ENCODE data around the gene INPP4B.

Gene INPP4B

DNA sequence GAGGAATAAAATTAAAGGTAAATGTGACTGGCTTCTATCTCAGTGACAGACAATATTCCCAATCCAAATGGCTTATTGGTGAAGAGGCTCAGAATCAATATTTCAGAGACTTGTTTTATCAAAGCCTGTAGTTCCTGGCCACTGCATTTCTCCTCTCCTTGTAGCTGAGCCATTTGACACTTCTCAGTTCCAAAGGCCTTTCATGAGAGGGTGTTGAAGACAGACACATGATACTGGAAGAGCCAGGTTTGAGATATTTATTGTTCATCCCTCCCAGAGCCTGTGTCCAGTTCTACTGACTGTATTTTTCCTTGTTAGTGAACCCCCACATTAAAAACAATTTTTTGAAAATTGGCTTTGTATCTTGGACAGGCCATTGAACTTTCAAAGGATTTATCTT, 12.9 kb upstream of the INPP4B start:
- TF ChIP-seq Cebpa-rat (IDR thresholded peaks at IDR 0.05) = no peak
- Histone ChIP-seq H3K9ac (no peak overlapping the region), H3K4me1 (no peaks in the 10 kb centered on the region), H3K36me3 (no peaks in the 10 kb centered on the region), H3K27ac (no peak overlapping the region), H3K27me3 (no peaks in the 10 kb centered on the region), H3K4me2 (no peak overlapping the region), H3K4me3 (no peak overlapping the region), H3K9me3 (no peaks in the 10 kb centered on the region), H4K20me1 (no peaks in the 10 kb centered on the region)

DNA sequence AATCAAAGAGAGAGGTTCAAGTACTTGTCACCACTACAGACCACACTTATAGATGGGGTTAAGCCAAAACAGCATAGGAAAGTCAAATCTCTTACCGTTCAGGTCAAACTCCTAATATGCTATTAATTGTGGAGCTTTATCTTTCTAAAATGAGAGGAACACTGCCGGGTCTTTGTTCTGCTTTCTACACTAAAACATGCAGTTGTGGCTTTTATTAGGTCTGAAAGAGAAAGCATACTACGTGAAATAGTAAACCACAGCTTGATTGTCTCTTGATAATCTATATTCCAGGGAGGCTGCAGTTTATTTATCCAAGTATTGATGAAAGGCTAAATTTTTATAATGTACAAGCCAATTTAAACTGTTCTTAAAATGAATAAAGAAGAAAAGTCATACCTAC, 12.3 kb upstream of the INPP4B start:
- no peak overlapping the region for H3K27ac ChIP-seq
- no peak overlapping the region for H3K4me2 ChIP-seq
- no peaks in the 10 kb centered on the region for H3K9me3 ChIP-seq
- no peak overlapping the region for H3K4me3 ChIP-seq
- no peaks in the 10 kb centered on the region for H3K27me3 ChIP-seq
- H3K4me1 ChIP-seq = no peaks in the 10 kb centered on the region
- H3K36me3 ChIP-seq = no peaks in the 10 kb centered on the region
- TF ChIP-seq Cebpa-rat (IDR thresholded peaks at IDR 0.05) = no peak
- no peaks in the 10 kb centered on the region for H4K20me1 ChIP-seq
- H3K9ac ChIP-seq = no peak overlapping the region

DNA sequence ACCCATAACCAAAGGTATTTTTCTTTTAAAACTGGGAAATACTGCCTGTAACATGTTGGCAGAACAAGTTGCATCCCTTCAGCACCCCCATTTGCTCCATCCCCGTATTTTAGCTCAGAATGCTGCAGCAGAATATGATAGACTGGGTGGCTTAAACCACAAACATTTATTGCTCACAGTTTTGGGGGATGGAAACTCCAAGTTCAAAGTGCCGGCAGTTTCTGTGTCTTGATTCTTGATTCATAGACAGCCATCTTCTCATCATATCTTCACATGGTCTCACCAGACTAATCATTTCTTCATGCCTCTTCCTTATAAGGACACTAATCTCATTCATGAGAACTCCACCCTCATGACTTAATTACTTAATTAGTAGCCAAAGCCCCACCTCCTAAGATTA, 10.5 kb upstream of the INPP4B start:
- Histone ChIP-seq H3K9ac (no peak overlapping the region), H3K27me3 (no peaks in the 10 kb centered on the region), H3K4me1 (no peaks in the 10 kb centered on the region), H3K36me3 (no peaks in the 10 kb centered on the region), H3K9me3 (no peaks in the 10 kb centered on the region), H3K4me3 (no peak overlapping the region), H3K4me2 (no peak overlapping the region), H3K27ac (no peak overlapping the region), H4K20me1 (no peaks in the 10 kb centered on the region)
- no peak for TF ChIP-seq Cebpa-rat (IDR thresholded peaks at IDR 0.05)

DNA sequence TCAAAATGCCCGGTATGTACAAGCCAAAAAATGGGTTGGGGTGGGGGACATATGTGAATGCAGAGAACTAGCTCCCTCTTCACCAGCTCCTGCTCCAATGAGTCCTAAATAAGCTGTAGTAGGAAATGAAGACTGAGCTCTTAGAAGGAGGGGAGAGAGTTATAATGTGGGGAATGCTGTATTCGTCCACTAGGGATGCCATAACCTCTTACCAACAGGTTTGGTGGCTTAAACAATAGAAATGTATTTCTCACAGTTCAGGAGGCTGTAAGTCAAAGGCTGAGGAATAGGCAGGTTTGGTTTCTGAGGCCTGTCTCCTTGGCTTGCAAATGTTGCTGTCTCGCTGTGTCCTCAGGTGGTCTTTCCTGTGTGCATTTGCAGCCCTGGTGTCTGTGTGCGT, 4.4 kb upstream of the INPP4B start:
- H3K9ac ChIP-seq = no peak overlapping the region
- no peak overlapping the region for H3K4me2 ChIP-seq
- H3K9me3 ChIP-seq = no peaks in the 10 kb centered on the region
- peaks cover 14% of the 10 kb centered on the region for H3K4me1 ChIP-seq
- H3K36me3 ChIP-seq = no peaks in the 10 kb centered on the region
- peaks cover 31% of the 10 kb centered on the region for H3K27me3 ChIP-seq
- H3K4me3 ChIP-seq = no peak overlapping the region
- TF ChIP-seq Cebpa-rat (IDR thresholded peaks at IDR 0.05) = no peak
- peaks cover 13% of the 10 kb centered on the region for H4K20me1 ChIP-seq
- no peak overlapping the region for H3K27ac ChIP-seq

DNA sequence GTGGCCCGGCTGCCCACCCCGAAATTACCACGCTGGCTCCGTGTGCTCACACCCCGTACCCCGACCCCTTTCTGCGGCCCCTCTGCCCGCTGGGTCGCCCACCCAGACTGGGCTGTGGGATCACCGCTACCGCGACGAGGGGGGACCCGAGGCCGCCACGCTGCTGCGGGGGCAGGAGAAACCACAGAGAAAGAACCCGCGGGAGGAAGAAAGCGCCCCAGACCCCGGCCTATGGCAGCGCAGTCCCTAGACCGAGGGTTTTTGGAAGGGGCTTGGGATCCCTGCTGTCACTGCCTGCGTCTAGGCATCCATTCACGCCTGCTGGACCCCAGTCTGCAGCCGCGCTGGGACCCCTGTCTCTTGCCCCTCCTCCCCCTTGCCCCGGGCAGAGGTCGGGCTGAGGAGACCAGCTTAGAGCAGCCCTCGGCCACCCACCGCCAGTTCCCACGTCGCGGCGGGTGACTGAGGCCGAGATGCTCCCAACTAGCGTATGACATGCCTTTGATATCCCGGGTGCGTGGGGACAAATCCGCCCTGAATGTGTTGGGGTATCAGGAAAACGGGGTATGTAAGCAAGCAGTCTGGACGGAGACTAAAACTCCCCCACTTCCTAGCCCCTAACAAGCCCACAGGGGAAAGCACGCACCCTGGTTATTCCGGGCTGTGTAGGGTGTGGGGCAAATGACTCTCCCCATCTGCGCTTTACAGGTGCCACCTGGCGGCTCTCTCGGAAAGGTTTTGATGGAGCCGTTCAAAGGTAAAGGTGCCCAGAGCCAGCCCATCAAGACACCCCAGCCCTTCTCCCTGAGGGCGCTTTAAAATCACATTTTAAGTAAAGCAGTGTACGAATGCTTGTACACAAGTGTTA, 862 bp upstream of the INPP4B start:
- Histone ChIP-seq H3K4me1 (peaks cover 18% of the 10 kb centered on the region), H3K27ac (no peak overlapping the region), H3K36me3 (no peaks in the 10 kb centered on the region), H4K20me1 (peaks cover 19% of the 10 kb centered on the region), H3K27me3 (peaks cover 51% of the 10 kb centered on the region), H3K4me3 (peak overlapping the region; percentile 69), H3K9ac (peak overlapping the region; percentile 34; the same call in 1 of the 2 replicates), H3K9me3 (no peaks in the 10 kb centered on the region), H3K4me2 (peak overlapping the region; percentile 99)
- no peak for TF ChIP-seq Cebpa-rat (IDR thresholded peaks at IDR 0.05)

DNA sequence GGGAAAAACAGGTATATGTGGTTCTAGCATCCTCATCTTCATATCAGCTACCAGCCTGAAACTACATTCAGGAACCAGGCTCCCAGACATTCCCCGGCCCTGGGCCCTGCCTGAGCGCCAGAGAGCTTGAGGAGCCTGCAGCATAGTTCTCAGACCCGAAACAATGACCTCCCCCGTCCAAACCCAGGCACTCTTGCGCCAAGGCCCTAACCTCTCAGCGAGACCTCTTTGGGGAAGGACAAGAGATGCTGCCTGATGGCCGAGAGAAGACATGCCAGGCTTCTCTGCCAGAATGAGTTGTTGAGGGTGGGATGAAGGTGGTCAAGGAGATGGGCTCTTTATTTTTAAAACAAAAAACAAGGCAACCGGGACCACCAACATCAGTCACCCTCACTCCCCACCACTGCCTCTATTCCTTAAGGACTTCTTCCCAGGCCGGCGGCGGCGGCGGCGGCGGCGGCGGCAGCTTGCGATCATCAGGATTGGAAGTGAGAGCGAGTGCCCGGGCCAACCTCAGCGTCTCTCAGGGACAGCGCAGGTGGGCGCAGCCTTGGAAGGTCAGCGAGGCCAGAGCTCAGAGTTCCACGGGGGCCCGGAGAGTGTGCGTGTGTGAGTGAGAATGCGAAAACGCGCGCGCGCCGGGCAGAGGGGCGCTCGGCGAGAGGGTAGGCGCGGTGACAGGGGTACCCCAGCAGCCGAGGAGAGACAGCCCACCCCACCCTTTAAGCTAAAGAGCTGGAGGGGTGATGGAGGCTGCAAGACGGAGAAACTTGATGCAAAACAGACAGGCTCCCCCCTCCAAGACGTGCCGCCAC, 601 bp downstream of the INPP4B start:
- no peaks in the 10 kb centered on the region for H3K36me3 ChIP-seq
- H3K4me3 ChIP-seq = peak overlapping the region; percentile 69
- H4K20me1 ChIP-seq = peaks cover 19% of the 10 kb centered on the region
- H3K9me3 ChIP-seq = no peaks in the 10 kb centered on the region
- peaks cover 51% of the 10 kb centered on the region for H3K27me3 ChIP-seq
- H3K4me2 ChIP-seq = peak overlapping the region; percentile 99
- 0 out of 2 replicates have a peak overlapping the region, but pooled peaks have one; percentile 34 for H3K9ac ChIP-seq
- no peak for TF ChIP-seq Cebpa-rat (IDR thresholded peaks at IDR 0.05)
- H3K4me1 ChIP-seq = peaks cover 18% of the 10 kb centered on the region
- no peak overlapping the region for H3K27ac ChIP-seq

DNA sequence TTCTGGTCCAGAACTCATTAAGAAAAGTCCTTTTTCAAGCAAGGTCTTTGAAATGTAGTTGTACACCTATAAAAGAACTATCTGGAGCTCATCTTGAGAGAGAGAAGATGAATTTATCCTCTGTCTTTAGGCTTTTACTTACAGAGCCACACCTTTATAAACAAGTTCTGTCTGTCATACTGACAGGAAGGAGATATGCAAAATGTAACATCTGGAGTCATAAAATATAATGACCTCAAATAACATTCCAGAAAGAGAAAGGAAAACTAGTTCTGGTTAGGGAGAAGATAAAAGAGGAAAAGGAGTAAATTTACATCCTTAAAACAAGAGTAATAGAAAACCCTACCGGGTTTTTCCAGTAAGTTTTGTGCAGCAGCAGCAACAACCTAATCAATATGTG, 1.3 kb downstream of the INPP4B start:
- Histone ChIP-seq H3K27me3 (peaks cover 51% of the 10 kb centered on the region), H3K4me2 (no peak overlapping the region)

DNA sequence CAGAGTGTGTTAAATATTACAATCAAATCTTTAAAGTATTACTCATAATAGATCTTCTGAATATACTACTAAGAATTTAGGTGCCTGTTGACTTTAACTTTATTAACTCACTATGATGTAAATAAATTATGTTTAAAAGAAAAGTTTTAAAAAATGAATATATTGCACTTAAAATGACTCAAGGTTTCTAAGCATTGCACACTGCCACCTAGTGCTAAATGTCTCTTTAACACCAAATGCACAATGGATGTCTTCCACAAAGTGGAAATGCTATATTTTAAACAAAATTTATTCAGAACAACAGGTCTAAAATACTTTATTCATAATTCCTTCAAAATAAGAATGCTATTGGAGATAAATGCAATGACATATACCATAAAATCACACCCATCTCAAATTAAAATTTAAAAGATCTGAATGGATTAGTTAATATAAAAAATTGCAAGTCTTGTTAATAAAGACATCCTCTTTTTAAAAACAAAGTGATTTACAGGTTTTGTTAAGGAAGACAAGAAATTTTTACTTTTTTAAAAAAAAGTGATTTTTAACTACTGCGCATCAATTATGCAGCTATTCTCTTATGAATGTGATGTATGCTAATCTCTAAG, 5.5 kb downstream of the INPP4B start:
- Histone ChIP-seq H3K27ac (no peak overlapping the region), H3K4me2 (no peak overlapping the region), H3K27me3 (peaks cover 22% of the 10 kb centered on the region), H3K9ac (no peak overlapping the region), H4K20me1 (peaks cover 7% of the 10 kb centered on the region), H3K4me3 (no peak overlapping the region), H3K36me3 (no peaks in the 10 kb centered on the region), H3K9me3 (no peaks in the 10 kb centered on the region), H3K4me1 (peaks cover 6% of the 10 kb centered on the region)
- no peak for TF ChIP-seq Cebpa-rat (IDR thresholded peaks at IDR 0.05)

More for the DNA sequence above, 1.3 kb downstream of the INPP4B start:
- no peak for TF ChIP-seq Cebpa-rat (IDR thresholded peaks at IDR 0.05)
- peaks cover 18% of the 10 kb centered on the region for H3K4me1 ChIP-seq
- no peaks in the 10 kb centered on the region for H3K36me3 ChIP-seq
- peaks cover 19% of the 10 kb centered on the region for H4K20me1 ChIP-seq
- H3K4me3 ChIP-seq = no peak overlapping the region
- no peak overlapping the region for H3K27ac ChIP-seq
- no peak overlapping the region for H3K9ac ChIP-seq
- H3K9me3 ChIP-seq = no peaks in the 10 kb centered on the region

DNA sequence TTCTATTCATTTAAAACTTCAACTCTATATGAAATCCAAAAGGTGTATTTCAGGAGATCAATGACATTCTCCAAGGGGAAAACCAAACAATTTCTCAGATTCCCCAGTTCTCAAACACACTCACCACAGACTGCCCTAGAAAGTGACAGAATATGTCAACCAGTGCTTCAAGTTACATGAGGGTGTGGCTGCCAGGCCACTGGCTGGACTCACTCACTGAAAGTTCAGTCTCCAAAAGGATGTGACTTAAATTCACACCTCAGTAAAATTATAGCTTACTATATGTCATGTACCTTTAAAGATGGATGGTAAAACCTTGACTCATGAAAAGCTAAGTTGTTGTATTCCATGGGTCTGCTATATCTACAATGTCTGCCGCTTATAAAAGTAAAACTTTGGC, 7.3 kb downstream of the INPP4B start:
- no peak overlapping the region for H3K9ac ChIP-seq
- no peak overlapping the region for H3K4me2 ChIP-seq
- TF ChIP-seq Cebpa-rat (IDR thresholded peaks at IDR 0.05) = no peak
- no peak overlapping the region for H3K4me3 ChIP-seq
- no peaks in the 10 kb centered on the region for H3K9me3 ChIP-seq
- peaks cover 3% of the 10 kb centered on the region; the same call in 1 of the 2 replicates for H3K27me3 ChIP-seq
- H3K27ac ChIP-seq = no peak overlapping the region
- no peaks in the 10 kb centered on the region for H4K20me1 ChIP-seq
- H3K4me1 ChIP-seq = no peaks in the 10 kb centered on the region
- no peaks in the 10 kb centered on the region for H3K36me3 ChIP-seq
